Prostate gland (tissue), 2 donors: Measurements from ENCODE around the gene KCNAB1. TPM values are rescaled to one million over a fixed set of nuclear protein-coding genes. Genes with fewer than 3 reads are reported as not detected.

ENCODE experiments used
- DNase-seq: peaks from one replicate; pipeline ENCODE4 v3.0.0-alpha.2; 2019; ENCODE audit warnings: low spot score
- H3K27ac ChIP-seq, 2 donors: fragments of 200-600 bp; sonication (generic); 2 replicates each; pipeline ENCODE4 v1.5.1; 2017 to 2019
- H3K27me3 ChIP-seq: fragments of 200-600 bp; sonication (generic); replicated peaks from 2 replicates; pipeline ENCODE4 v1.5.1; 2019; ENCODE audit not compliant: insufficient read depth
- H3K36me3 ChIP-seq, 2 donors: fragments of 200-600 bp; sonication (generic); 1 replicate in 1 of 2; 2 replicates in 1 of 2; pipeline versions ENCODE4 v1.5.1 to v1.8.1; 2017 to 2019
- H3K4me1 ChIP-seq: fragments of 200-600 bp; sonication (generic); replicated peaks from 2 replicates; pipeline ENCODE4 v1.5.1; 2019
- H3K4me3 ChIP-seq, 2 donors: fragments of 200-600 bp; sonication (generic); 2 replicates each; pipeline ENCODE4 v1.5.1; 2017 to 2019
- H3K9me3 ChIP-seq: fragments of 200-600 bp; sonication (generic); 2 replicates; pipeline ENCODE4 v1.5.1; 2017
- CTCF ChIP-seq, 4 experiments: fragments of 200-600 bp in 2 of 4; fragments of 450-650 bp in 2 of 4; sonication (generic) in 2 of 4; IDR thresholded peaks; 1 replicate in 3 of 4; 2 replicates in 1 of 4; pipeline ENCODE4 v1.5.1; 2016 to 2019; ENCODE audit warnings: antibody characterized with exemption in 4 of 4, mild to moderate bottlenecking in 2 of 4, moderate library complexity in 2 of 4
- POLR2A ChIP-seq: fragments of 450-650 bp; IDR thresholded peaks from one replicate; pipeline ENCODE4 v1.6.1; 2016; ENCODE audit warnings: antibody characterized with exemption, mild to moderate bottlenecking
- POLR2AphosphoS5 ChIP-seq: sonication (generic); formaldehyde crosslinking; IDR thresholded peaks from one replicate; pipeline ENCODE4 v1.6.1; 2017; ENCODE audit warnings: antibody characterized with exemption
- WGBS: methylation state at CpG from one replicate; pipeline ENCODE4 v1.1.5; 2018; 5-methylcytosine and 5-hydroxymethylcytosine counted together
- intact Hi-C: fragments of 100-400 bp; cut with DNase I; formaldehyde crosslinking; loops from one replicate; pipeline ENCODE4 v1.14.2; 2022
- total RNA-seq, 2 donors: library from RNA; depleted of rRNA; stranded (reverse); fragments of >200 nt; gene quantifications; one replicate each; pipeline ENCODE4 v1.1.0, GENCODE V29; 2016

KCNAB1 gene
- total RNA-seq, 2 donors from 2014 or later: 5.2 to 9.5 TPM

- 52% methylated on average over 12 of the region's 12 CpGs for WGBS
- DNase-seq: no peak
- no peak overlapping the region for H3K27ac ChIP-seq
Measured at GRCh38 chr3:156474560-156475389, 354.4 kb downstream of the KCNAB1 start.

GRCh38 chr3:156477323-156477722, 356.9 kb downstream of the KCNAB1 start:
- intact Hi-C loops: no loop called here
- DNase-seq: no peak
- no peaks in the 10 kb centered on the region for H3K4me1 ChIP-seq
- WGBS: 90% methylated on average over 1 of the region's 1 CpG
- H3K4me3 ChIP-seq: no peak overlapping the region
- TF ChIP-seq POLR2AphosphoS5: no peak
- TF ChIP-seq POLR2A: no peak
- no peak for TF ChIP-seq CTCF (IDR thresholded peaks at IDR 0.05)
- no peaks in the 10 kb centered on the region for H3K36me3 ChIP-seq
- H3K27me3 ChIP-seq: no peaks in the 10 kb centered on the region
- H3K9me3 ChIP-seq: no peaks in the 10 kb centered on the region
- H3K27ac ChIP-seq: no peak overlapping the region

More at GRCh38 chr3:156474560-156475389, 354.4 kb downstream of the KCNAB1 start:
- intact Hi-C loops: no loop called here
- H3K4me1 ChIP-seq: no peaks in the 10 kb centered on the region
- no peaks in the 10 kb centered on the region for H3K9me3 ChIP-seq
- H3K27me3 ChIP-seq: no peaks in the 10 kb centered on the region
- no peaks in the 10 kb centered on the region for H3K36me3 ChIP-seq
- TF ChIP-seq POLR2AphosphoS5: no peak
- no peak for TF ChIP-seq POLR2A
- peak in 1 of 4 experiments; percentile 20 for TF ChIP-seq CTCF (IDR thresholded peaks at IDR 0.05)
- no peak overlapping the region for H3K4me3 ChIP-seq

- 91% methylated on average over 2 of the region's 2 CpGs for WGBS
- no peak for TF ChIP-seq CTCF (IDR thresholded peaks at IDR 0.05)
- TF ChIP-seq POLR2AphosphoS5: no peak
- no peak for TF ChIP-seq POLR2A
- Histone ChIP-seq H3K27me3 (no peaks in the 10 kb centered on the region), H3K36me3 (no peaks in the 10 kb centered on the region), H3K4me3 (no peak overlapping the region), H3K4me1 (no peaks in the 10 kb centered on the region), H3K9me3 (no peaks in the 10 kb centered on the region), H3K27ac (no peak overlapping the region)
- DNase-seq: no peak
- intact Hi-C loops: no loop called here
Measured at GRCh38 chr3:156478891-156479290, 358.5 kb downstream of the KCNAB1 start.

- no peaks in the 10 kb centered on the region for H3K4me1 ChIP-seq
- H3K4me3 ChIP-seq: no peak overlapping the region
- H3K27me3 ChIP-seq: no peaks in the 10 kb centered on the region
- WGBS: 77% methylated on average over 1 of the region's 1 CpG
- no peak overlapping the region for H3K27ac ChIP-seq
- DNase-seq: no peak
- H3K9me3 ChIP-seq: no peaks in the 10 kb centered on the region
- H3K36me3 ChIP-seq: no peaks in the 10 kb centered on the region
- intact Hi-C loops: no loop called here
- TF ChIP-seq POLR2AphosphoS5 (no peak), CTCF (IDR thresholded peaks at IDR 0.05) (no peak)
Measured at GRCh38 chr3:156479604-156480003, 359.2 kb downstream of the KCNAB1 start.

GRCh38 chr3:156480949-156481348, 360.6 kb downstream of the KCNAB1 start:
- intact Hi-C loops: no loop called here
- 60% methylated on average over 2 of the region's 2 CpGs for WGBS
- H3K4me3 ChIP-seq: no peak overlapping the region
- TF ChIP-seq CTCF (IDR thresholded peaks at IDR 0.05) (no peak), POLR2A (no peak), POLR2AphosphoS5 (no peak)
- H3K4me1 ChIP-seq: no peaks in the 10 kb centered on the region
- H3K9me3 ChIP-seq: no peaks in the 10 kb centered on the region
- no peak for DNase-seq
- H3K27me3 ChIP-seq: no peaks in the 10 kb centered on the region
- H3K27ac ChIP-seq: no peak overlapping the region
- no peaks in the 10 kb centered on the region for H3K36me3 ChIP-seq
